KMS-11 (cell line): ENCODE results near the gene LRRC37A.
"Not testable (repeated sequence)": the region's sequence is repeated elsewhere in the genome, so short reads cannot be mapped to it uniquely, and the experiment has no call there.

Experiments
- H2AFZ ChIP-seq: fragments of 200-600 bp; sonication (generic); 2 replicates; pipeline ENCODE4 v1.6.1; 2016; ENCODE audit warnings: antibody characterized with exemption, mixed run types, low read depth
- H3K27ac ChIP-seq: fragments of 200-600 bp; sonication (generic); 2 replicates; pipeline ENCODE4 v1.6.1; 2016; ENCODE audit warnings: mild to moderate bottlenecking, mixed run types
- H3K27me3 ChIP-seq: fragments of 200-600 bp; sonication (generic); 2 replicates; pipeline ENCODE4 v1.6.1; 2017; ENCODE audit warnings: mild to moderate bottlenecking, low read depth, mixed run types, moderate library complexity; ENCODE audit not compliant: insufficient read depth
- H3K36me3 ChIP-seq: fragments of 200-600 bp; sonication (generic); 2 replicates; pipeline ENCODE4 v1.6.1; 2017; ENCODE audit warnings: mild to moderate bottlenecking, mixed run types; ENCODE audit not compliant: insufficient read depth
- H3K4me1 ChIP-seq: fragments of 200-600 bp; sonication (generic); 2 replicates; pipeline ENCODE4 v1.6.1; 2016; ENCODE audit warnings: mild to moderate bottlenecking, low read depth, mixed run types; ENCODE audit not compliant: poor library complexity, severe bottlenecking
- H3K4me2 ChIP-seq: fragments of 200-600 bp; sonication (generic); 2 replicates; pipeline ENCODE4 v1.7.0; 2016; ENCODE audit warnings: mild to moderate bottlenecking, mixed run types
- H3K4me3 ChIP-seq: fragments of 200-600 bp; sonication (generic); IDR thresholded peaks from 2 replicates; pipeline ENCODE4 v1.6.1; 2017; ENCODE audit warnings: low read depth, low read length, mixed read lengths; ENCODE audit not compliant: insufficient read depth
- H3K79me2 ChIP-seq: fragments of 200-600 bp; sonication (generic); 2 replicates; pipeline ENCODE4 v1.6.1; 2016; ENCODE audit warnings: low read depth, mixed run types; ENCODE audit not compliant: insufficient read depth
- H3K9ac ChIP-seq: fragments of 200-600 bp; sonication (generic); 2 replicates; pipeline ENCODE4 v1.6.1; 2016; ENCODE audit warnings: mild to moderate bottlenecking, mixed run types
- H4K20me1 ChIP-seq: fragments of 200-600 bp; sonication (generic); 2 replicates; pipeline ENCODE4 v1.6.1; 2016; ENCODE audit warnings: mild to moderate bottlenecking, mixed run types; ENCODE audit not compliant: insufficient read depth
- TF ChIP-seq, protein P1 (sequence below): fragments of 200-600 bp; sonication (generic); conservative IDR thresholded peaks from 2 replicates; pipeline ENCODE4 v1.6.1; 2017; ENCODE audit warnings: low read depth, mild to moderate bottlenecking, antibody characterized with exemption, low read length, moderate library complexity, mixed read lengths

The LRRC37A gene

DNA sequence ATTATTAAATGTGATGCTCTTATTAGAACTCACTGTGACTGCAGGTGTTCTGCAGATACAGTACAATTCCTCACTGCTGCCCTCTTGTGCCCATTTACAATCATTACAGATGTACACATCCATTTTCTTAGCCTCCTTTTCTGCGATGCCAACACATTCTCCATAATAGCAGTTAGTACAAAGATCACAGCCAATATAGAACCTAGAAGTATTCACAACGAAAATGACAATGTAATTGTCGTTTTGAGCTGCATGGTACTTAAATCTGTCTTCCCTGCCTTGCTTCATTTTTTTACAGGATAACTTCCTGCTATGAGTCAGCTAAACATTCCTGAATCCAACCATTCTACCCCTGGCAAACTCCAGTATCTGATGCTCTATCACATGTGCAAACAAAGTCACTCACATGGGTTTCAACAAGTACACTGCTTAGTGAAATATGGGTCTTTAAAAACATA lies 8.1 kb upstream of the LRRC37A start:
- H2AFZ ChIP-seq, H3K4me2 ChIP-seq, H3K27me3 ChIP-seq, H3K36me3 ChIP-seq, H3K27ac ChIP-seq, H3K4me3 ChIP-seq, H3K79me2 ChIP-seq, H3K9ac ChIP-seq, H4K20me1 ChIP-seq: not testable (repeated sequence)
- H3K4me1 ChIP-seq = peaks cover 12% of the 10 kb centered on the region
- TF ChIP-seq, protein P1, sequence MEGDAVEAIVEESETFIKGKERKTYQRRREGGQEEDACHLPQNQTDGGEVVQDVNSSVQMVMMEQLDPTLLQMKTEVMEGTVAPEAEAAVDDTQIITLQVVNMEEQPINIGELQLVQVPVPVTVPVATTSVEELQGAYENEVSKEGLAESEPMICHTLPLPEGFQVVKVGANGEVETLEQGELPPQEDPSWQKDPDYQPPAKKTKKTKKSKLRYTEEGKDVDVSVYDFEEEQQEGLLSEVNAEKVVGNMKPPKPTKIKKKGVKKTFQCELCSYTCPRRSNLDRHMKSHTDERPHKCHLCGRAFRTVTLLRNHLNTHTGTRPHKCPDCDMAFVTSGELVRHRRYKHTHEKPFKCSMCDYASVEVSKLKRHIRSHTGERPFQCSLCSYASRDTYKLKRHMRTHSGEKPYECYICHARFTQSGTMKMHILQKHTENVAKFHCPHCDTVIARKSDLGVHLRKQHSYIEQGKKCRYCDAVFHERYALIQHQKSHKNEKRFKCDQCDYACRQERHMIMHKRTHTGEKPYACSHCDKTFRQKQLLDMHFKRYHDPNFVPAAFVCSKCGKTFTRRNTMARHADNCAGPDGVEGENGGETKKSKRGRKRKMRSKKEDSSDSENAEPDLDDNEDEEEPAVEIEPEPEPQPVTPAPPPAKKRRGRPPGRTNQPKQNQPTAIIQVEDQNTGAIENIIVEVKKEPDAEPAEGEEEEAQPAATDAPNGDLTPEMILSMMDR = peak; percentile 71

DNA sequence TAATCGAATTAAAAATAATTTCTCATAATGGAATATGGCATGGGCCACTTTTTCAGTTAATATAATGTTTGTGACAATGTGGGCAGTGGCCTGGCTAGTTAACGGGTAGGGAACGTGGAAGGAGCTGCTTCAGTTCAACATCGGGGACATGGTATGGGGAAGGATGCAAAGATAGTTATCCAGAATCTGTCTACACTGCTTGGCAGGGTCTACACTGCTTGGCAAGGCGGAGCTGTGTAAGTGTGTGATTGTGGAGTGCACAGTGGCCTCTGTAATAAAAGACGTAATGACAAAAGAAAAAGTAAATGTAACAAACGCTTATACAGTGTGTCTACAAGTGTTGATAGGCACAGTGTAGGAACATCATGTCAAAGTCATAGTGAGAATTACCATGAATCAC lies 7.3 kb upstream of the LRRC37A start:
- not testable (repeated sequence) for H3K4me3 ChIP-seq, H3K4me2 ChIP-seq, H2AFZ ChIP-seq, H3K79me2 ChIP-seq, H3K36me3 ChIP-seq, H4K20me1 ChIP-seq, H3K9ac ChIP-seq, H3K27me3 ChIP-seq, H3K27ac ChIP-seq
- peaks cover 12% of the 10 kb centered on the region for H3K4me1 ChIP-seq

DNA sequence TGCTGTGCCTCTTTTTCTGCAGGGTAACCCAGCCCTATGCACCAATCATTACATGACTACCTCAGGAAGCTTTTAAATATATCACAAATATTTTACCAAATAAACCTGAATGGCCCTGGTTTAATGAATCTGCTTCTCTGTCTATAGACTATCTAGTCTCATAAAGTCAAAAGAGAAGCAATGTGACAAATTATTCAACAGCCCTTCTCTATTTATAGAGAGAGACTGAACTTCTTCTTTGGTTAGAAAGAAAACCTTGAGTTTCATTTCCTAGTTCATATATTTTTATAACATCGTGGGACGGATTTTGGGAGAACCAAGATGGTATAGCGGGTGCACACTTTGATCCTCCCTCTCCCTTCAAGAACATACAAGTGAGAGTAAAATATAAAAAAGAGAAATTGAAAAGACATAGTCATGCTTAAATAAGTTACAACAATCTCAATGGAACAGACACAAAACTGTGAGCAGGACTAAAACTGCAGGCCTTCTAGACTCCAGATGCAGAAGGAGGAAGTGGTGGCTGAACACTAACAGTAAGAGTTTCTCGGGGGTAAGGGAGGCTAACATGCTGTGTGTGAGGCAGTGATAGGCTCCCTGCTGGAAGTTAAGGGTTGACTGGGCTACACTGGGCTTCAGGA lies 3.9 kb upstream of the LRRC37A start:
- H3K4me2 ChIP-seq, H3K79me2 ChIP-seq, H3K27ac ChIP-seq, H3K9ac ChIP-seq, H3K4me3 ChIP-seq, H2AFZ ChIP-seq, H3K36me3 ChIP-seq, H4K20me1 ChIP-seq, H3K27me3 ChIP-seq: not testable (repeated sequence)
- H3K4me1 ChIP-seq = peaks cover 12% of the 10 kb centered on the region

DNA sequence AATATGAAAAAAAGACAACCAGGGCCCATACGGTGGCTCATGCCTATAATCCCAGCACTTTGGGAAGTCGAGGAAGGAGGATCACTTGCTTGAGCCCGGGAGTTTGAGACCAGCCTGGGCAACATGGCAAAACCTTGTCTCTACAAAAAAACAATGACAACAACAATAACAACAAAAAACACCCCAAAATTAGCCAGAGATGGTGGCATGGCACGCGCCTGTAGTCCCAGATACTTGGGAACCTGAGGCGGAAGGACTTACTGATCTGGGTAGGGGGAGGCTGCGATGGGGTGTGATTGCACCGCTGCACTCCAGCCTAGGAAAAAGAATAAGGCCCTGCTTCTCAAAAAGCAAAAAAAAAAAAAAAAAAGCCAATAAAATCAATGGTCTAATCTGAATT lies 3.3 kb upstream of the LRRC37A start:
- H2AFZ ChIP-seq, H3K4me2 ChIP-seq, H3K27me3 ChIP-seq, H3K79me2 ChIP-seq, H4K20me1 ChIP-seq, H3K36me3 ChIP-seq, H3K4me3 ChIP-seq, H3K27ac ChIP-seq, H3K9ac ChIP-seq: not testable (repeated sequence)
- peaks cover 12% of the 10 kb centered on the region for H3K4me1 ChIP-seq

DNA sequence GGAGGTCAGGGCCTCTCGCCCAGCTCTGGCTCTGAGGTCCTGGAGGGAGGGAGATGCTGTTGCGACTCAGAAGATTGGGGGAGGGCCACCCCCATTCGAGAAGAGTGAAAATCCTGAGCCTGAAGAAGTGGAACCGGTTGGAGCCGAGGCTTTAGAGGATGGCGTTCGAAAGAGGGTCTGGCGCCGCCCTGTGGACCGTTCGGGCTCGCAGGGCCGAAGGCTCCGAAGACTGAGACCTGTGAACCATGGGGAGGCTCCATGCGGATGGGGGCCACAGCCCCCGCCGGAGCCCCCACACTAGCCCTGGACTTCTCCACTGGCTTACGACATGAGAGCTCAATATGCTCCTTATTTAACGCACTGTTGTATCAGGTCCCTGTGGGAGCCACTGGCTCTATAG lies 46.3 kb downstream of the LRRC37A start:
- H3K27me3 ChIP-seq, H3K4me2 ChIP-seq, H4K20me1 ChIP-seq, H3K9ac ChIP-seq, H3K4me3 ChIP-seq, H3K4me1 ChIP-seq, H3K36me3 ChIP-seq, H3K27ac ChIP-seq, H3K79me2 ChIP-seq, H2AFZ ChIP-seq: not testable (repeated sequence)

DNA sequence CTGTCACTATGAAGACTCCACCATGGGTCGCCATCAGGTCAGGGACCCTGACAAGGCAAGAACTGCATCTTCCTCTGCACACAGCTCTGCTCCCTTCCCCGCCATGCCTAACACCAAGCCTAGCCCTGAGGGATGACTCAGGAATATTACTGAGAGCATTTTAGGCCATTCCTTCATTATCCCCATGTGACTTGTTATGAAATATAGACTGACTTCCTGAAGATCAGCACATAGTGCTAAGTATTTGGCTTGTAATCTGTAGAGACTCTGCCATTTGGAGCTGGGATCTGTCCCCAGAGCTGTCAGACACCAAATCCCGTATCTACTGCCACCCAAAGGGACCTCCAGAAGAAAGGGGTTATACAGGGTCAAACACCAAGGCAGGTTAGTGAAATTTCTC lies 47.2 kb downstream of the LRRC37A start:
- H3K4me3 ChIP-seq, H3K4me2 ChIP-seq, H3K36me3 ChIP-seq, H3K27ac ChIP-seq, H3K79me2 ChIP-seq, H3K9ac ChIP-seq, H2AFZ ChIP-seq, H3K4me1 ChIP-seq, H4K20me1 ChIP-seq, H3K27me3 ChIP-seq: not testable (repeated sequence)

DNA sequence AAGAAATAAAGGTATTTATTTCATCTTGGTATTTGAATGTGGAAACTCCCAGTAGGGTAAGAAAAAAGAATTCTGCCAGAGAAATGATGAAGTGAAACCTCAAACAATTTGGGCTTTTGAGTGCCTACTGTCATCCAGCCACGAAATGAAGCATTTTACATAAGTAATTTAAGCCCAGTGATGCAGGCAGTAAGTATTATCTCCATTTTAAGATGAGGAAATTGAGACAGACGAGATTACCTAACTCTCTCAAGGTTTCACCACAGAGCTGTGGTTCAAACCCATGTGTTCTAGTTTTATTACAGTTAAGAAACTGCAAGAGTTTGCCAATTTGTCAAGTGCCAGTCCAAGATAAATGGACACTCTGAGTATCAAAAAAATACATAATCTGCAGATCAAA lies 53.4 kb downstream of the LRRC37A start:
- not testable (repeated sequence) for H3K9ac ChIP-seq, H3K36me3 ChIP-seq, H4K20me1 ChIP-seq, H3K4me2 ChIP-seq, H3K4me1 ChIP-seq, H2AFZ ChIP-seq, H3K27ac ChIP-seq, H3K4me3 ChIP-seq, H3K27me3 ChIP-seq, H3K79me2 ChIP-seq

DNA sequence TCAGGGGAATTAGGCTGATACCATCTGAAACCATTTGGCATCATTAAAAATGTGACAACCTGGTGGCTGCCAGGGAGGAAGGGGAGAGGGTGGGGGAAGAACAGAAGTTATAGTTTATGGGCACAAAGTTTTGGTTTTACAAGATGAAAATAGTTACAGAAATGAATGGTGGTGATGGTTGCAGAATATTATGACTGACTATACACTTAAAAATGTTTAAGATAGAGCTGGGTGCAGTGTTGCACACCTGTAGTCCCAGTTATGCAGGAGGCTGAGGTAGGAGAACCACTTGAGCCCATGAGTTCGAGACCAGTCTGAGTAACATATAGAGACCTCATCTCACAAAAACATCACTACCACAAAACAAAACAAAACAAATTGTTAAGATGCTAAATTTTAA lies 54.1 kb downstream of the LRRC37A start:
- not testable (repeated sequence) for H3K4me1 ChIP-seq, H3K4me2 ChIP-seq, H3K4me3 ChIP-seq, H3K36me3 ChIP-seq, H3K27ac ChIP-seq, H3K27me3 ChIP-seq, H3K79me2 ChIP-seq, H4K20me1 ChIP-seq, H2AFZ ChIP-seq, H3K9ac ChIP-seq

DNA sequence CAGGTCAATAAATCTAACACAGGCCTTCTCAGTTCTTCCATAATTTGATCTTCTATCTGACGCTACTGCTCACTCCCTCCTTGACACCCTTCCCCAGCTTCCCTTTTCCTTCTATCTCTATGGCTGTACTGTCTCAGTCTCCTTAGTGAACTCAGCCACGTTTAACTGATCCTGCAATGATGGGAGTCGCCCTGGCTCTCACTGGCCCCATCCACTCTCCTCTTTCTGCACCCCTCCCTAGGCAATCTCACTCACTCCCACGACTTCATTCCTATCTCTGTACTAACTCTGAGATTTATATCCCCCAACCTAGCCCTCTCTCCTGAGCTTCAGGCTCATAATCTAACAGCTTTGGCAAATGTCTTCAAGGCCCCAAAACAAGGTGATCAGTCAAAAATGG lies 58.9 kb downstream of the LRRC37A start:
- H3K79me2 ChIP-seq, H3K36me3 ChIP-seq, H3K4me2 ChIP-seq, H3K4me1 ChIP-seq, H4K20me1 ChIP-seq, H3K27ac ChIP-seq, H2AFZ ChIP-seq, H3K9ac ChIP-seq, H3K27me3 ChIP-seq, H3K4me3 ChIP-seq: not testable (repeated sequence)

DNA sequence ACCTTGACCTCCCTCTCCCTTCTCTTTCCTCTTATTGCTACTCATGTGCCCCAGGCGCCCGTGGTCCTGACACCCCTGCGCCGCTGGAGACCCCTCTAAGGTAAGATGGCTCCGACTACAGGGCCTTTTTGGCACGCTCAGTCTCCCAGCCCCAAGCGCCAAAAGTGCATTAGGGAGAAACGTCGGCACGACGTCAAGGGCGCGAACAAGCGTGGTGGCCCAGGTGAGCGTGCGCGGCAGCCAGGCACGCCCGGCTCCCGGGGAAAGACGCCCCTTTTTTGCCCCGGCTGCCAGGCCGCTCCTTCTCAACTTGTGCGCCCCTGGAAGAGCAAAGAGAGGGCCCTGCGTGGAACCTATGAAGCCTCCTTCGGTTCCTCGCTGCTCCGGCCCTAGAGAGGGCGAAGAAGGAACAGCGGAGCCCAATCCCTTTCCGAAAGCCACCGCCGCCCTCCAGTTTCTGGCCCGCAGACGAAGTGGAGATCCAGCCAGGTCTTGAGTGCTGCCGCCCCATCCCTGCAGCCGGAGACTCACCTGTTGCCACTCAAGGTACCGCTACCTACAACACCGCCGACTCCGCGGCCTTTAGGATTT lies 66.3 kb downstream of the LRRC37A start:
- not testable (repeated sequence) for H3K4me2 ChIP-seq, H4K20me1 ChIP-seq, H3K4me3 ChIP-seq, H3K27me3 ChIP-seq, H3K79me2 ChIP-seq, H2AFZ ChIP-seq, H3K9ac ChIP-seq, H3K4me1 ChIP-seq, H3K36me3 ChIP-seq, H3K27ac ChIP-seq
